HepG2 (cell line): ENCODE data around the gene TC2N. TPM values are rescaled to one million over a fixed set of nuclear protein-coding genes. Genes with fewer than 3 reads are reported as not detected.

Experiments used
- ATAC-seq: fragments of 200-7000 bp; cut with Tn5 transposase; 3 replicates; pipeline ENCODE4 v1.9.1; 2020; ENCODE audit warnings: mild to moderate bottlenecking, moderate library complexity
- BruUV-seq: library from RNA; stranded (reverse); fragments of 400-500 nt; replicated peaks from 2 replicates; lab custom pipeline; 2021; lab: Mats Ljungman, UMichigan
- CTCF ChIA-PET: fragments of 300-600 bp; formaldehyde crosslinking; extraction: SDS; loops from one replicate; lab custom pipeline; 2021; ENCODE audit warnings: low total read pairs, inconsistent platforms, low intra/inter-chr PET ratio; lab: Yijun Ruan, JAX
- POLR2A ChIA-PET: fragments of 350-600 bp; sonication (Branson Sonifier 250); formaldehyde crosslinking; loops from one replicate; lab custom pipeline; 2020; ENCODE audit warnings: antibody characterized with exemption, inconsistent platforms; lab: Yijun Ruan, JAX
- DNase-seq: peaks from one replicate; pipeline ENCODE4 v3.0.0-alpha.2; 2015; ENCODE audit warnings: low spot score
- FAIRE-seq: peaks from 3 replicates; lab custom pipeline; 2011; peaks lifted over from hg19 to GRCh38; lab: Jason Lieb, UNC
- H2AFZ ChIP-seq: one replicate; pipeline ENCODE4 v1.6.1; 2011; ENCODE audit warnings: low read length, inconsistent platforms
- H3K27ac ChIP-seq: fragments of 300-600 bp; 3 replicates; pipeline ENCODE4 v1.8.0; 2011; ENCODE audit warnings: mixed run types, mild to moderate bottlenecking, mixed read lengths, low read length, inconsistent platforms; ENCODE audit not compliant: insufficient read depth; ENCODE audit errors: extremely low read length
- H3K27me3 ChIP-seq, 2 experiments: fragments of 200-600 bp in 1 of 2; 2 replicates in 1 of 2; 3 replicates in 1 of 2; pipeline versions ENCODE4 v1.6.0 to v1.8.0; 2011; ENCODE audit warnings: low read length in 2 of 2, mild to moderate bottlenecking in 2 of 2, moderate library complexity in 2 of 2, inconsistent platforms in 1 of 2; ENCODE audit not compliant: insufficient read depth in 2 of 2, control insufficient read depth in 1 of 2
- H3K36me3 ChIP-seq, 2 experiments: fragments of 200-600 bp in 1 of 2; replicated peaks in 1 of 2; 2 replicates in 1 of 2; 3 replicates in 1 of 2; pipeline versions ENCODE4 v1.5.1 to v1.8.0; 2011; ENCODE audit warnings: low read length in 2 of 2, inconsistent platforms in 1 of 2; ENCODE audit not compliant: insufficient read depth in 2 of 2, control insufficient read depth in 1 of 2
- H3K4me1 ChIP-seq: 2 replicates; pipeline ENCODE4 v1.5.1; 2012; ENCODE audit warnings: low read length, inconsistent platforms; ENCODE audit not compliant: insufficient read depth
- H3K4me2 ChIP-seq: 2 replicates; pipeline ENCODE4 v1.6.0; 2011; ENCODE audit warnings: low read depth, low read length, inconsistent platforms
- H3K4me3 ChIP-seq, 3 experiments: fragments of 200-600 bp in 1 of 3; sonication (generic), shearing (Covaris generic) in 1 of 3; replicated peaks in 1 of 3; 2 replicates each; pipeline ENCODE4 v1.5.1; 2011 to 2016; ENCODE audit warnings: low read length in 3 of 3, inconsistent platforms in 2 of 3, low read depth in 2 of 3, mild to moderate bottlenecking in 2 of 3, control low read depth in 1 of 3, mixed read lengths in 1 of 3; ENCODE audit not compliant: insufficient read depth in 1 of 3
- H3K79me2 ChIP-seq: one replicate; pipeline ENCODE4 v1.6.1; 2011; ENCODE audit warnings: low read length, inconsistent platforms; ENCODE audit not compliant: insufficient read depth
- H3K9ac ChIP-seq: 2 replicates; pipeline ENCODE4 v1.6.0; 2011; ENCODE audit warnings: mild to moderate bottlenecking, low read depth, low read length, inconsistent platforms; ENCODE audit not compliant: insufficient read depth
- H3K9me3 ChIP-seq: 2 replicates; pipeline ENCODE4 v1.5.1; 2012; ENCODE audit warnings: mild to moderate bottlenecking, low read length
- H4K20me1 ChIP-seq: 2 replicates; pipeline ENCODE4 v1.6.0; 2011; ENCODE audit warnings: inconsistent platforms, mild to moderate bottlenecking, low read length, moderate library complexity; ENCODE audit not compliant: insufficient read depth
- BCLAF1 ChIP-seq: fragments of 450-650 bp; IDR thresholded peaks from 2 replicates; pipeline ENCODE4 v1.6.1; 2017; ENCODE audit warnings: mild to moderate bottlenecking
- DR1 ChIP-seq: sonication (generic); formaldehyde crosslinking; IDR thresholded peaks from 2 replicates; pipeline ENCODE4 v1.8.0; 2021; ENCODE audit warnings: mild to moderate bottlenecking, missing genetic modification reagents, inconsistent platforms
- FOXA3 ChIP-seq: IDR thresholded peaks from 2 replicates; pipeline ENCODE4 v1.6.1; 2016; ENCODE audit warnings: missing genetic modification reagents, missing compliant biosample characterization
- HMGA1 ChIP-seq: sonication (generic); formaldehyde crosslinking; conservative IDR thresholded peaks from 2 replicates; pipeline ENCODE4 v1.4.0; 2020; ENCODE audit warnings: missing genetic modification reagents
- IRX3 ChIP-seq: sonication (generic); formaldehyde crosslinking; IDR thresholded peaks from 2 replicates; pipeline ENCODE4 v1.8.1; 2023; ENCODE audit warnings: mild to moderate bottlenecking, low read depth, missing genetic modification reagents, borderline replicate concordance
- MEIS1 ChIP-seq: sonication (generic); formaldehyde crosslinking; IDR thresholded peaks from 2 replicates; pipeline ENCODE4 v1.9.0; 2021; ENCODE audit warnings: mild to moderate bottlenecking, missing genetic modification reagents, moderate library complexity, borderline replicate concordance
- MLLT10 ChIP-seq: sonication (generic); formaldehyde crosslinking; IDR thresholded peaks from 2 replicates; pipeline ENCODE4 v1.4.0; 2020; ENCODE audit warnings: missing genetic modification reagents
- PAXIP1 ChIP-seq: sonication (generic); formaldehyde crosslinking; conservative IDR thresholded peaks from 2 replicates; pipeline ENCODE4 v1.4.0; 2020; ENCODE audit warnings: mild to moderate bottlenecking, missing genetic modification reagents, moderate library complexity
- ZNF124 ChIP-seq: sonication (generic); formaldehyde crosslinking; IDR thresholded peaks from 2 replicates; pipeline ENCODE4 v1.4.0; 2020; ENCODE audit warnings: missing genetic modification reagents
- ZNF207 ChIP-seq: fragments of 450-650 bp; IDR thresholded peaks from 2 replicates; pipeline ENCODE4 v1.6.1; 2016; ENCODE audit warnings: antibody characterized with exemption, borderline replicate concordance
- ZNF362 ChIP-seq: sonication (generic); formaldehyde crosslinking; IDR thresholded peaks from 2 replicates; pipeline ENCODE4 v1.4.0; 2020; ENCODE audit warnings: missing genetic modification reagents, mild to moderate bottlenecking, borderline replicate concordance
- WGBS: methylation state at CpG from one replicate; pipeline ENCODE4 v1.1.6; 2017; ENCODE audit warnings: low lambda C conversion rate; 5-methylcytosine and 5-hydroxymethylcytosine counted together
- in situ Hi-C: cut with HindIII; loops from 2 replicates; pipeline ENCODE4 v1.10.0; 2017; ENCODE audit warnings: low pct_unique_long_range_greater_than_20kb; ENCODE audit not compliant: extremely low pct_ligation_motif_present
- intact Hi-C: fragments of 100-400 bp; cut with micrococcal nuclease; formaldehyde crosslinking; loops from one replicate; pipeline ENCODE4 v1.10.0; 2022; ENCODE audit not compliant: unreplicated experiment
- polyA plus RNA-seq, 8 experiments: library from polyadenylated mRNA; depleted of rRNA in 3 of 8; stranded (reverse) in 7 of 8; unstranded in 1 of 8; fragments of >200 nt; fragmentation: Illumina TruSeq in 4 of 8; extraction: Trizol in 4 of 8; gene quantifications; 2 replicates each; pipeline versions ENCODE4 v1.2.1 to v1.2.3, GENCODE V29; 2011 to 2016; ENCODE audit warnings: low read depth in 4 of 8, missing spikeins in 1 of 8, mixed read lengths in 1 of 8; ENCODE audit not compliant: insufficient read depth in 1 of 8
- total RNA-seq, 5 experiments: library from RNA; depleted of rRNA; stranded (reverse); fragments of >200 nt; fragmentation: Illumina TruSeq; extraction: Trizol; gene quantifications; 2 replicates each; pipeline ENCODE4 v1.2.3, GENCODE V29; 2016; ENCODE audit warnings: low read depth in 1 of 5

TC2N gene
- total and polyA plus RNA-seq, 2 of the 13 experiments (the other 11 are each of a cell fraction or from before 2014, with no cell fraction given), result 0.03 TPM; not detected in 1

- Histone ChIP-seq H3K9ac (no peak overlapping the region), H3K9me3 (no peaks in the 10 kb centered on the region), H2AFZ (no peak overlapping the region), H3K27me3 (0 out of 5 replicates have a peak, but pooled peaks cover 0 to 3% of the 10 kb centered on the region in 2 experiments), H3K4me3 (no peak overlapping the region; a peak in 1 of 6 replicates), H4K20me1 (no peaks in the 10 kb centered on the region), H3K27ac (no peak overlapping the region), H3K36me3 (no peaks in the 10 kb centered on the region), H3K79me2 (no peaks in the 10 kb centered on the region), H3K4me1 (peaks cover 21% of the 10 kb centered on the region), H3K4me2 (peak overlapping the region; percentile 36)
- no TSS peak for BruUV-seq
- ATAC-seq (peak; percentile 78), FAIRE-seq (peak; percentile 44), DNase-seq (peak; percentile 12)
- WGBS, result 22% methylated on average over 8 of the region's 8 CpGs
- in situ Hi-C loops, result no loop called here
- ChIA-PET POLR2A (no interaction called here), CTCF (no interaction called here)
- intact Hi-C loops, result no loop called here
- no peak for TF ChIP-seq BCLAF1
- peak; percentile 64; the same call in 1 of the 2 replicates for TF ChIP-seq FOXA3 (CRISPR knock-in tag)
- no peak for TF ChIP-seq MEIS1
- TF ChIP-seq MLLT10 (CRISPR knock-in tag), result no peak
- TF ChIP-seq HMGA1 (CRISPR knock-in tag), result no peak
- TF ChIP-seq ZNF362, result no peak
- no peak for TF ChIP-seq DR1 (CRISPR knock-in tag)
- no peak for TF ChIP-seq IRX3 (CRISPR knock-in tag)
- 0 out of 2 replicates have a peak, but pooled peaks have one; percentile 23 for TF ChIP-seq PAXIP1 (CRISPR knock-in tag)
- TF ChIP-seq ZNF207, result no peak
- TF ChIP-seq ZNF124, result no peak
Observed at GRCh38 chr14:91869556-91869955, 2.2 kb upstream of the TC2N start.
